ENCODE results near the gene SUN2.

SUN2 gene

DNA sequence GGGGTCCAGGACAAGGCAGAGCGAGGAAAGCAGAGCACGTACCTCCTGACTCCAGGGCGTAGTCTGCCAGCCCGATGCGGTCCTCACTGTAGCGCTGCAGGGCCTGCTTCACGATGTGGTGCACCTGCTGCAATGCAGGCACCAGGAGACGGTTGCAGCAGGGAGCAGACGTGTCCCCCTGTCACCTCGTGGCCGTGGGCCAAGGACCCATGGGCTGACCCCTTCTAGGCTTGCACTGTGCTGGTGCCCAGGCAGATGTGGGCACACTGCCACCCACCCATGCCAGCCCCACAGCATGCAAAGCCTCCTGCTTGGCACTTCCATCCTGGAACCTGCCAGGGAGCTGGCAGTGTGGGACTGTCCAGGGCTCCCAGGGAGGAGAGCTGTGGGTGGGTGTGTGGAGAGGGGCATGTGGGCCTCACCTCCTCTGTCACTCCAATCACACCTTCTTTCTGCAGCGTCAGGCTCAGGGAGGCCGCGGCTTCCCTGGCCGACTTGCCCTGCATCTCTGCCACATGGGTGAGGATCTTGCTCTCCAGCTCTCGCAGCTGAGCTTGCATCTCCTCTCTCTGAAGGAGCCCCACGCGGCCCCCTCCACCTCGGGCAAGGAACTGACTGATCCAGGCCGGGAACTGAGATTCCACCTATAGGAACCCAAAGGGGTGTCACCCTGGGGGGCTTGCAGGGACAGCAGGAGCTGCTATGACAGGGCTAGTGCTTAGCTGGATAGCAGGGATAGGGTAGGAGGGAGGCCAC lies 16.3 kb downstream of the SUN2 start:
- H3K9ac ChIP-seq (ENCODE audit: low read length) = no peak overlapping the region
- peaks cover under 1% of the 10 kb centered on the region for H3K4me1 ChIP-seq (ENCODE audit: control insufficient read depth, insufficient read depth, low read length)
- H3K4me3 ChIP-seq (ENCODE audit: low read length) = no peak overlapping the region
- no peaks in the 10 kb centered on the region for H3K9me3 ChIP-seq (ENCODE audit: control insufficient read depth, low read length)
- no peak for DNase-seq (ENCODE audit: low read depth)
- no peaks in the 10 kb centered on the region for H3K27me3 ChIP-seq (replicated peaks; ENCODE audit: control insufficient read depth, insufficient read depth, low read length)
- peaks cover 93% of the 10 kb centered on the region for H3K36me3 ChIP-seq (ENCODE audit: control insufficient read depth, insufficient read depth, low read length, severe bottlenecking)

GRCh38 chr22:38738475-38739070 lies 17.2 kb downstream of the SUN2 start:
- no peaks in the 10 kb centered on the region for H3K27me3 ChIP-seq (replicated peaks; ENCODE audit: control insufficient read depth, insufficient read depth, low read length)
- H3K36me3 ChIP-seq (ENCODE audit: control insufficient read depth, insufficient read depth, low read length, severe bottlenecking) = peaks cover 84% of the 10 kb centered on the region
- no peak overlapping the region for H3K9ac ChIP-seq (ENCODE audit: low read length)
- peaks cover 10% of the 10 kb centered on the region for H3K4me1 ChIP-seq (ENCODE audit: control insufficient read depth, insufficient read depth, low read length)
- no peaks in the 10 kb centered on the region for H3K9me3 ChIP-seq (ENCODE audit: control insufficient read depth, low read length)
- no peak overlapping the region for H3K4me3 ChIP-seq (ENCODE audit: low read length)
- no peak for DNase-seq (ENCODE audit: low read depth)

GRCh38 chr22:38737302-38738060 lies 18.3 kb downstream of the SUN2 start:
- Histone ChIP-seq H3K4me3 (ENCODE audit: low read length) (no peak overlapping the region), H3K9ac (ENCODE audit: low read length) (no peak overlapping the region), H3K36me3 (ENCODE audit: control insufficient read depth, insufficient read depth, low read length, severe bottlenecking) (peaks cover 73% of the 10 kb centered on the region), H3K9me3 (ENCODE audit: control insufficient read depth, low read length) (no peaks in the 10 kb centered on the region), H3K4me1 (ENCODE audit: control insufficient read depth, insufficient read depth, low read length) (peaks cover 12% of the 10 kb centered on the region), H3K27me3 (replicated peaks; ENCODE audit: control insufficient read depth, insufficient read depth, low read length) (no peaks in the 10 kb centered on the region)
- DNase-seq (ENCODE audit: low read depth) = no peak

DNA sequence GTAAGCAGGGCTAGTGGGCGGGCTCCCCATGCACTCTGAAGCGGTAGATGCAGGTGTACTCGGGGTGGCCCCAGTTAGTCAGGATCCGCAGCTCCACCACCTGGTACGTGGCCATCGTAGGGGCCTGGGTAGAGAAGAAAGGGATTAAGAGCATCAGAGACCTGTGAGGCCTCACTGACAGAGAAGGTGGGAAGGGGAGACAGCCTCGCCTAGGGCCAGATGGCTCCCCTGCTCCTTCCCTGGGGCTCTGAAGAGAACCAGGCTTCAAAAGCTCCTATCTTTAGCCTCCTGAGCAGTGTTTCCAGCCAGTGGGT lies 19.6 kb downstream of the SUN2 start:
- peaks cover 66% of the 10 kb centered on the region for H3K36me3 ChIP-seq (ENCODE audit: control insufficient read depth, insufficient read depth, low read length, severe bottlenecking)
- DNase-seq (ENCODE audit: low read depth) = no peak

GRCh38 chr22:38735465-38736256 lies 20.1 kb downstream of the SUN2 start:
- Histone ChIP-seq H3K36me3 (ENCODE audit: control insufficient read depth, insufficient read depth, low read length, severe bottlenecking) (peaks cover 66% of the 10 kb centered on the region), H3K4me1 (ENCODE audit: control insufficient read depth, insufficient read depth, low read length) (peaks cover 12% of the 10 kb centered on the region), H3K27me3 (replicated peaks; ENCODE audit: control insufficient read depth, insufficient read depth, low read length) (no peaks in the 10 kb centered on the region), H3K9me3 (ENCODE audit: control insufficient read depth, low read length) (no peaks in the 10 kb centered on the region), H3K9ac (ENCODE audit: low read length) (no peak overlapping the region), H3K4me3 (ENCODE audit: low read length) (no peak overlapping the region)
- no peak for DNase-seq (ENCODE audit: low read depth)

More for the DNA sequence above, 19.6 kb downstream of the SUN2 start:
- H3K9ac ChIP-seq (ENCODE audit: low read length) = no peak overlapping the region
- no peaks in the 10 kb centered on the region for H3K27me3 ChIP-seq (replicated peaks; ENCODE audit: control insufficient read depth, insufficient read depth, low read length)
- H3K4me3 ChIP-seq (ENCODE audit: low read length) = no peak overlapping the region
- H3K9me3 ChIP-seq (ENCODE audit: control insufficient read depth, low read length) = no peaks in the 10 kb centered on the region
- H3K4me1 ChIP-seq (ENCODE audit: control insufficient read depth, insufficient read depth, low read length) = peaks cover 12% of the 10 kb centered on the region

DNA sequence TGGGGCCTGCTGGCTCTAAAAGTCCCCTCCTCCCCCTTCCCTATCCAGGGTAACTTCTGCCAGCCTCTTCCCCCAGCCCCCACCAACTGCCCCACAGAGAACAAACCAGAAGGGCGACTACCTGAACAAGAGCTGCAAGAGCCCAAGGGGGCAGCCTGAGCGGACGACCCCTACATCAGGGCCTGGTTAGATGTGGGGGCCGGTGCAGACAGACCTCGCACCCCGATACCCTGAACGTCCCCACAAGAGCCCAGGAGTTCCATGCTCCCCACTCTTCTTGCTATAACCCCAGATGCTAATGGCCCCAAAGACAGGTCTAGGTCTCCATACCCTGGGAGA lies 20.7 kb downstream of the SUN2 start:
- Histone ChIP-seq H3K4me3 (ENCODE audit: low read length) (no peak overlapping the region), H3K4me1 (ENCODE audit: control insufficient read depth, insufficient read depth, low read length) (peaks cover 12% of the 10 kb centered on the region), H3K9ac (ENCODE audit: low read length) (no peak overlapping the region), H3K36me3 (ENCODE audit: control insufficient read depth, insufficient read depth, low read length, severe bottlenecking) (peaks cover 66% of the 10 kb centered on the region), H3K27me3 (replicated peaks; ENCODE audit: control insufficient read depth, insufficient read depth, low read length) (no peaks in the 10 kb centered on the region), H3K9me3 (ENCODE audit: control insufficient read depth, low read length) (no peaks in the 10 kb centered on the region)
- DNase-seq (ENCODE audit: low read depth) = no peak

DNA sequence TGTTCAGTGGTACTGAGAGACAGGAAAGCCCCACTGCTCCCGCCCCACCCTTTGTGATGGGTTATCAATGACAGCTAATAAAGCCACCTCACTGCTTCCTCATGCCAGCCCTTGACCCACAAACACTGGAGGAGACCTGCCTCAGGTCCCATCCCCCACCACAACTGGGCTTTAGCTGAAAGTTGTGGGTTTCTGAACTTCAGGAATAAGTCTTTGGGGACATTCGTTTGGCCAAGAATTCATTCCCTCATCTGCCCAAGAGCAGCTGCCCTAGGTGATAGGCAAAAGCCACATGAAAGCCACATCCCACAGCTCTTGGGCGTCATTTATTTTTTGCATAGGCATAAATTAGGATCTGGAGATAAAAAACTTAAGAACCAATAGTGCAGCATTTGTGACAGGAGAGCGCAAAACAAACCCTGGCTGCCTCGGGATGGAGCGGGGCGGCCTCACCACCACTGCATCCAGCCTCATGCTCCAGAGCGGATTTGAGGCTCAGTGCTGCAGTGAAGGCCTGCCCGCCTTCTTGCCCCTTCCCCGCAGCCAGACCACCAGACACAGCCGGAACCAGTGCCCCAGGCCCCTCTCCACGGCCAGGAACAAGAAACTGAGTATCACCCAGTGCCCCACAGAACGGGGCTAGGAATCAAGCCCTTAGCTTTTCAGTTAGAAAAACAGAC lies 21.2 kb downstream of the SUN2 start:
- H3K9ac ChIP-seq (ENCODE audit: low read length) = peak overlapping the region; percentile 18
- DNase-seq (ENCODE audit: low read depth) = no peak
- no peak overlapping the region for H3K4me3 ChIP-seq (ENCODE audit: low read length)
- H3K4me1 ChIP-seq (ENCODE audit: control insufficient read depth, insufficient read depth, low read length) = peaks cover 12% of the 10 kb centered on the region
- no peaks in the 10 kb centered on the region for H3K9me3 ChIP-seq (ENCODE audit: control insufficient read depth, low read length)
- H3K36me3 ChIP-seq (ENCODE audit: control insufficient read depth, insufficient read depth, low read length, severe bottlenecking) = peaks cover 66% of the 10 kb centered on the region
- H3K27me3 ChIP-seq (replicated peaks; ENCODE audit: control insufficient read depth, insufficient read depth, low read length) = no peaks in the 10 kb centered on the region

GRCh38 chr22:38733724-38734381 lies 21.9 kb downstream of the SUN2 start:
- H3K4me1 ChIP-seq (ENCODE audit: control insufficient read depth, insufficient read depth, low read length) = peaks cover 16% of the 10 kb centered on the region
- no peaks in the 10 kb centered on the region for H3K9me3 ChIP-seq (ENCODE audit: control insufficient read depth, low read length)
- H3K27me3 ChIP-seq (replicated peaks; ENCODE audit: control insufficient read depth, insufficient read depth, low read length) = no peaks in the 10 kb centered on the region
- H3K36me3 ChIP-seq (ENCODE audit: control insufficient read depth, insufficient read depth, low read length, severe bottlenecking) = peaks cover 66% of the 10 kb centered on the region
- no peak overlapping the region for H3K4me3 ChIP-seq (ENCODE audit: low read length)
- DNase-seq (ENCODE audit: low read depth) = peak; percentile 3
- H3K9ac ChIP-seq (ENCODE audit: low read length) = peak overlapping the region; percentile 18

DNA sequence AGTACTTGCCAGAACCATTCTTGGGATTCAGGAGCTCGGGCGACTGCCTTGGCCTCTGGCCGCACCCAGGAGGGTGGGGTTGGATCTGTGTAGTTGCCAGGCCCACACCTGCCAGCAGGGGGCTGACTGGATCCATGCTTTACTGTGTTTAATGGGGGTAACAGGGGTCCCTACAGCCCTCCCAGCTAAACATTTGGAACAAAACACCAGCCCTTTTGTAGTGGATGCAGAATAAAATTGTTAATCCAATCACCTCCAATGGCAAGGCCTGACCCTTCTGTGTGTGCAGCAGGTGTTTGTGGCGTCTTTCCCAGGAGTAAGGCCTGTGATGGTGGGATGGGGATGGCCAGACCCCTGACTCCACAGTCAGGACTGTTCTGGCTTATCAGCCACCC lies 22.5 kb downstream of the SUN2 start:
- H3K4me1 ChIP-seq (ENCODE audit: control insufficient read depth, insufficient read depth, low read length) = peaks cover 20% of the 10 kb centered on the region

DNA sequence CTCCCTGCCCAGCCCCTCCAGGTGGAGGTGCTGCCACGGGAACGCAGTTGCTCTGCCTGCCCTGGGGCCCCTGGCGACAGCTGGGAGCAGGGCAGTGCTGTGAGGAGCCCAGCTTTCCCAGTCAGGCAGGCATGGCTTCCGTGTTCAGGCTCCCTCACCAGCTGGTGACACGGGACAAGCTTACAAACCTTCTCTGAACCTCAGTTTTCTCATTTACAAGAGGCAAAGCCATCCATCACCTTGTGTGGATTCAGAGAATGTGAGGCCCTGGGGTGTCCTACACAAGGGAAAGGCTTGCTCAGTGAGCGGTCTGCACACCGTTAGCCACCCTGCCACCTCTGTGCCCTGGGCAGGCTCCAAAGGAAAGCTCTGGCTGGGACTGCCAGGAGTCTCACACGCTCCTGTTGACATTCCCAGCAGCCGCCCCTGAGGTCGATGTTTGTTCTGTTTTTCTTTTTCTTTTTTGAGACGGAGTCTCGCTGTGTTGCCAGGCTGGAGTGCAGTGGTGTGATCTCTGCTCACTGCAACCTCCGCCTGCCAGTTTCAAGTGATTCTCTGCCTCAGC lies 23.5 kb downstream of the SUN2 start:
- H3K4me3 ChIP-seq (ENCODE audit: low read length) = no peak overlapping the region
- H3K36me3 ChIP-seq (ENCODE audit: control insufficient read depth, insufficient read depth, low read length, severe bottlenecking) = peaks cover 66% of the 10 kb centered on the region

More for the DNA sequence above, 22.5 kb downstream of the SUN2 start:
- Histone ChIP-seq H3K4me3 (ENCODE audit: low read length) (no peak overlapping the region), H3K27me3 (replicated peaks; ENCODE audit: control insufficient read depth, insufficient read depth, low read length) (no peaks in the 10 kb centered on the region), H3K36me3 (ENCODE audit: control insufficient read depth, insufficient read depth, low read length, severe bottlenecking) (peaks cover 66% of the 10 kb centered on the region), H3K9me3 (ENCODE audit: control insufficient read depth, low read length) (no peaks in the 10 kb centered on the region), H3K9ac (ENCODE audit: low read length) (no peak overlapping the region)
- peak; percentile 51 for DNase-seq (ENCODE audit: low read depth)

More for the DNA sequence above, 23.5 kb downstream of the SUN2 start:
- no peaks in the 10 kb centered on the region for H3K27me3 ChIP-seq (replicated peaks; ENCODE audit: control insufficient read depth, insufficient read depth, low read length)
- peaks cover 24% of the 10 kb centered on the region for H3K4me1 ChIP-seq (ENCODE audit: control insufficient read depth, insufficient read depth, low read length)
- DNase-seq (ENCODE audit: low read depth) = no peak
- no peak overlapping the region for H3K9ac ChIP-seq (ENCODE audit: low read length)
- no peaks in the 10 kb centered on the region for H3K9me3 ChIP-seq (ENCODE audit: control insufficient read depth, low read length)
